NCI-H510A treated with DMSO at 0.1 percent for 48 hours (cell line): ENCODE results near the gene GPX7.

ENCODE experiments used
- DNase-seq: peaks from one replicate; lab custom pipeline; 2025; lab: John Stamatoyannopoulos, UW

The GPX7 gene

DNA sequence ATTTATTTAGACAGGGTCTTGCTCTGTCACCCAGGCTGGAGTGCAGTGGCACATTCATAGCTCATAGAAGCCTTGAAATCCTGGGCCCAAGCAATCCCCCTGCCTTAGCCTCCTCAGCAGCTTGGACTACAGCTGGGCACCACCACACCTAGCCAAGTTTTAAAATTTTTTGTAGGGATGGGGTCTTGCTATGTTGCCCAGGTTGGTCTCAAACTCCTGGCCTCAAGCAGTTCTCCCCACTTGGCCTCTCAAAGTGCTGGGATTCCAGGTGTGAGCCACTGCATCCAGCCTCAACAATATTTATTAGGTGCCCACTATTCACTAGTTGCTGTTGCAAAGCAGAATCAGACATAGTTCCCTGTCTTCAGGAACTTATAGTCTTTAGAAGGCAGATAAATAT, 14.1 kb upstream of the GPX7 start:
- no peak for DNase-seq

DNA sequence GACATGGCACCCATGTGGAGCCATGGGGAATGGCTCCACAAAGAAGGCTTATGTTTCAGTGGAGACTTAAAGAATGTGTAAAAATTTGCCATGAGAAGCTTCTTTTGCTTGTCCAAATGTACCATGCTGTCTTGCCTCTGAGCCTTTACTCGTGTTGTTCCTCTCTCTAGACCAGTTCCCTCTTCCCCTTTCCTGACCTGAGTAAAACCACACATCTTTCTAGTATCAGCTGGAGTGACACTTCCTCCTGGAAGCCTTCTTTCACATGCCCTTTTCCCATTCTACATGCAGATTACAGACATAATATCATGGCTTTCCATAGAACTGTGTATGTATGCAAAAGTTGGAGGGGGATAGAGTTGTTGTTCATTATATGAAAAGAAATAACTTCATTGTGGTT, 13.6 kb upstream of the GPX7 start:
- no peak for DNase-seq

DNA sequence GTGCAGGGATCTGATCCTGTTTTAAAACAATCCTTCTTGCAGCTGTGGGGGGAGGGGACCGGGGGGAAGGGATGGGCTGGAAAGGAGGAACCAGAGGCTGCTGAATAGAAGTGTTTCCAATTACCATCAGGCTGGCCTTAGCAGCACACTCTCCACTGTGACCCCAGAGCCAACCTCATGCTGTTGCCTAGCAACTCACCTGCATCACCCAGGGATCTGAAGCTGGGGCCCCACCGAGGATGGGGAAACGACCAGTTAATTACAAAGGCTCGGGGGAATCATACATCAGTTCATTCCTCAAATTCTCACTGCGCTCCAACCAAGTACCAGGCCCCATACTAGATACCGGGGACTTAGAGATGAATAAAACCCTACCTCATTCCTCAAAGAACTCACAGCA, 11.9 kb upstream of the GPX7 start:
- DNase-seq: no peak

DNA sequence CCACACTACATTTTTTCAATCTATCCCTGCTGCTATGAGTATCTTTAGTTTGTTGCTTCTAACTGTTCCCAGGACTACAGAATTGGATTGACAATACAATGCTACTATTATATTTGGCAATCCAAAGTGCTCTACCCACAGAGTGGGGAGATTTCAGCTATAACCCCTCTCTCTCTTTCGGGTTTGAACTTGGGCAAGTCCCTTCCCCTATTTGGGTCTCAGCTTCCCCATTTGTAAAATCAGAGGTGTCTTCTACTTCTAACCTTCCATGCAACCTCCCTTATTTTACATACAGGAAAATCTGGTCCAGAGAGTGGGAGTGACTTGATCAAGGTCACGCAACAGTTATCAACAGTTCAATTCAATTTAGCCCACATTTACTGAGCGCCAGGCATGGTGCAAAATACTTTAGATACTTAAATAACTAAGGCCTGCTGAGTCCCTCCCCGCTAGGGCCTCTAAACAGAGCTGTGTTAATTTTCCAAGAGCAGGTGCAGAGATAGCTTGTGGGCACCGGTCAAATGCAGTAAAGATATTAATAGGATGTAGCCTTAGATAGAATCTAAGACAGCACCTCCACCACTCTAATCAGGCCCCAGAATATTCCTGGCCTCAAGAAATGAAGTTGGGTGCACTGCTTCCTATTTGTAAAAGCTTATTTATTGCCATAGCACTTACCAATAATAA, 9.4 kb upstream of the GPX7 start:
- no peak for DNase-seq

DNA sequence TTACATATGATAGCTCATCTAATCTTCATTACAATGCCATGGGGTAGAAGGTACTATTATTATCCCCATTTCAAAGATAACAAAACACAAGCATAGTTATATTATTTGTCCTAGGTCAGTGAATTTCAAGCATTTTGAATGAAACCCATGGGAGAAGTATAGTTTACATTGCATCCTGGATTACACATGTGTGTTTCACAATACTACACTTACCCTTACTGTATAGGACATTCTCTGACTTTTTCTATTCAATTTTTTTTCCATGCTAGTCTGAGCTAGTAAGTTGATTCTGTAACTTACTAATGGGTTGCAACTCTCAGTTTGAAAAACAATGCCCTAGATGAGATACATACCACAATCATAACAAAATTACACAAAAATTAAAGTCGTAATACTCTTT, 8.7 kb upstream of the GPX7 start:
- no peak for DNase-seq

DNA sequence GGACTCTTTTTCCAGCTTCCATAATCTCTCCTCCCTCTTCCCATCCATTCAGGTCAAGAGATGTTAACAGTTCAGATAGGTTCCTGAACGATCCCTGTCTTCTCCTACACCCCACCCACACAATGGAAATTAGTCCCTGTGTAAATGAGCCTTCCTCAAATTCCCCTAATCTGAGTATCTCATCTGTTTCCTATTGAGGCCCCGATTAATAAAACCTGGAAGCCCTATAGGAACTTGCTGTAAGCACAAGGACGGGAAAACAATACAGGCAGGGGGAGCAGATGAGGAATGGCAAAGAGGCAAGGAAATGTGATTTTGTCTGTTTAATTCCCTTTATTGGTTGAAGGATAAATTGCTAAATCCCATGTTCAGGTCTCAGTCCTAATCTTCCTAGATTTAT, 7.1 kb upstream of the GPX7 start:
- no peak for DNase-seq

DNA sequence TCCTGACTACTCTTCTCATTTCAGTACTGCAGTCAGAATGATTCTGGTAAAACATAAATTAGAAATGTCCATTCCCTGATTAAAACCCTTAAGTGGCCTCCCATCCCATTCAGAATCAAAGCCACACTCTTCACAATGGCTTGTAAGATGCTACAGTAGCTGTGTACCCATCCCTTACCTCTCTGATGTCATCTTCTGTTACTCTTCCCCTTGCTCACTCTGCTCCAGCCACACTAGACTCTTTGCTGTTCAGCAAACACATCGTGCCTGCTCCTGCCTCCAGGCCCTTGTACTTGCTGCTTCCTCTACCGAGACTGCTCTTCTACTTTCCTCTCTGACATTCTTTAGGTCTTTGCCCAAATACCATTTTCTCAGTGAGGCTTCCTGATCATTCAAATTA, 4.3 kb upstream of the GPX7 start:
- no peak for DNase-seq

DNA sequence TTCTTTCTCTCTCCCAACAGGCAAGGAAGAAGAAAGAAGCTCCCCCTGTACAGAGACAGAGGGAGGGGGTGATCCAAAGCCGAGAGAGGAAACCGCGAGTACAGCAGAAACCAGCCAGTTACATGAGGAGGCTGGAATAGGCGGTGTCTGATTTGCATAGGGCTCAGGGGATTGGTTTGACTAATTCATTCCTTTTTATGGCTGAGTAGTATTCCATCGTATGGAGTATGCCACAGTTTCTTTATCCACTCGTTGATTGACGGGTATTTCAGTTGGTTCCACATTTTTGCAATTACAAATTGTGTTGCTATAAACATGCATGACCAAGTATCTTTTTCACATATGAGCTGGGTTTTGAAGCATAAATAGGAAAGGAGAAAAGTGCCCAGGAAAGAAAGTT, 3.4 kb upstream of the GPX7 start:
- DNase-seq: no peak

DNA sequence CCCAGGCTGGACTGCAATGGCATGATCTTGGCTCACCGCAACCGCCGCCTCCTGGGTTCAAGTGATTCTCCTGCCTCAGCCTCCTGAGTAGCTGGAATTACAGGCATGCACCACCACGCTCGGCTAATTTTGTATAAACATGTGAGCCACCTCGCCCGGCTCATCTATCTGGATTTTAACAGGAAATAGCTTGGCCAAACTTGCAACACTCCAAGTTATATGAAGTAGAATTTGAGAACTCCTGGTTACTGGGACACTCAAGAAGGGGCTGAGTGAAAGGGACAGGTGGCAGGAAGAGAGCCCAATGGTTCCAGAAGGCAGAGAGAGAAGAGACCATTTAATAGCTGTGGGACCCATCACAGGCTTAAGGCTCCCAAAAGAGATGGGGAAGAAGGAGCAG, 2.9 kb upstream of the GPX7 start:
- DNase-seq: no peak

DNA sequence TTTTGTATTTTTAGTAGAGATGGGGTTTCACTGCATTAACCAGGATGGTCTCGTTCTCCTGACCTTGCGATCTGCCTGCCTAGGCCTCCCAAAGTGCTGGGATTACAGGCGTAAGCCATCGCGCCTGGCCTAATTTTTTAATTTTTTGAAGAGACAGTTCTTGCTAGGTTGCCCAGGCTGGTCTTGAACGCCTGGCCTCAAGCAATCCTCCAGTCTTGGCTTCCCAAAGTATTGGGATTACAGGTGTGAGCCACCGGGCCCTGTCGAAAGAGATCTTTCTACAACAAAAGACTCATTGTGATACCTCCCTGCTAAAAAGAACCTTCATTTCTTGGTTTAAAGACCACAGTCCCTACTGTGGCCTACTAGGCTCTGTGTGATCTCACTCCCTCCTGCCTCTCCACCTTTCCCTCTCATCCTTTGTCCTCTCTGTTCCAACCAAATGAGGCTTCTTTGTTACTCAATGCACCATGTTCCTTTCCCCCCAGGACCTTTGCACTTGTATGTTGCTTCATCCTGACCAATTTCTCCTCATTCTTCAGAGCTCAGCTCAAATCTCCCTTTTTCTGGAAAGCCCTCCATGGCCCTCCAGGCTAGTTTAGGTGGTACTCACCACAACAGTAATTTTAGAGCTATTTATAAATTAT, 1.5 kb upstream of the GPX7 start:
- no peak for DNase-seq

DNA sequence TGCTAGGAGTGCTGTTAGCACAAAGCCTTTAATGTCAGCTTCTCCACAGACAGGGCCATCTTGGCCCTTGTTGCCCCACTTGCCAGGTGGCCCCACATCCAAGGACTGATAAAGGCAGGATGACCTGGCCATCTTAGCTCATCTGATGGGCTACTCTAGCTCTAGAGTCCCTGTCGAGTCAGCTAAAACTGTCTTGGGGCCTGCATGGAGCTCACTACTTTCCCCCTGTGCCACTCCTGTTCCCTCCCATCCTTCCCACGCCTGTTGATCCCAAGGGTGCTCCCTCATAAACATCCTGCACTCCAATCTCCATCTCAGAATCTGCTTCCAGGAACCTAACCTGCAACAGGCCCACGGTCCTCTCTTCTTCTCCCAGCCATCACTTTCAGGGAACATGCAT, 652 bp upstream of the GPX7 start:
- DNase-seq: no peak

DNA sequence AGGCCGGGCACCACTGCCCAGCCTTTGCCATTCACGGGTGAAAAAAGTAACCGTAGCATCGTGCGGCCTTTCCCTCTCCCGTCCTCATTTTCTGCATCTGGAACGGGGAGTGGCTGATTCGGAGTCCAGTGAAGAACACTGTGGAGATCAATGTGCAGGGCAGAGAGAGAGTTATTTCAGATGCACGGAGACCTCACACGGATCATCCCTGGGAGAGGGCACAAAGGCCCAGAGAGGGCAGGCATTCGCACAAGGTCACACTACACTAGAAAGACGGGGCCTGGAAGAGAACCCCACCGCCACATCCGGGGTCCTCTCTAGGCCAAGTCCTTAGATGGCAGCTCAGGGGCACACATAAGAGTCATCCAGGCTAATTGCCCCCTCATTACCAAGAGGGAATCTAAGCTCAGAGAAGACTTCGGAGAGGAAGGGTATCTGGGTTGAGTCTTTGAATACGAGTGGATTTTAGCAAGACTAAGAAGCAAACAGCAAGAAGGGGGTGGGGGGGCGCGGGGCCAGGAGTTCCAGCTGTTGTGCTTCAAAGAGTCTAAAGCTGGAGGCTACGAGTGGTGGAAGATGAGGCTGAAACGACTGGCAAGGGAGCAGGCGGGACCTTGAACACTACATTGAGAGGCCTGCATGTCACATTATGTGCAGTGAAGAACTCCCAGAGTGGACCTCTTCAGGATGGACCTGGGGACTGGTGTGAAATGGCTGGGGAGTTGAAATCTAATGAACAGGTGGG, 857 bp downstream of the GPX7 start:
- DNase-seq: peak; percentile 32

DNA sequence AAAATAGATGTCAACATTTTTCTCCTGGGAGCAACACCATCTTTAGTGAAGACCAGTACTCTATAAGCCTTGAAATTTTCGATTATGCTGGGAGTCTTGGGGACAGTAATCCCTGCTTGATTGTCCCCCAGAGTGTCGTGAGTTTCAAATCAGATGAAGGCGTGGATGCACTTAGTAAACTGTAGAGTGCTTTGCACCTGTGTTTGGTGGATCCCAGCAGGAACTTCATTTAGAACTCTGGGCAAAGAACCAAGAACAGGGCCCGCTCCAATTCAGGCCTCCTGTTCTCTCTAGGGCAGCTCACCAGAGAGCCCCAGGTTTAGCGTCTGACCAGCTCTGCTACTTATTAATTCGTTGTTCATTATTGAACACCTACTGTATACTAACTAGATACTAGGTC, 1.5 kb downstream of the GPX7 start:
- no peak for DNase-seq

DNA sequence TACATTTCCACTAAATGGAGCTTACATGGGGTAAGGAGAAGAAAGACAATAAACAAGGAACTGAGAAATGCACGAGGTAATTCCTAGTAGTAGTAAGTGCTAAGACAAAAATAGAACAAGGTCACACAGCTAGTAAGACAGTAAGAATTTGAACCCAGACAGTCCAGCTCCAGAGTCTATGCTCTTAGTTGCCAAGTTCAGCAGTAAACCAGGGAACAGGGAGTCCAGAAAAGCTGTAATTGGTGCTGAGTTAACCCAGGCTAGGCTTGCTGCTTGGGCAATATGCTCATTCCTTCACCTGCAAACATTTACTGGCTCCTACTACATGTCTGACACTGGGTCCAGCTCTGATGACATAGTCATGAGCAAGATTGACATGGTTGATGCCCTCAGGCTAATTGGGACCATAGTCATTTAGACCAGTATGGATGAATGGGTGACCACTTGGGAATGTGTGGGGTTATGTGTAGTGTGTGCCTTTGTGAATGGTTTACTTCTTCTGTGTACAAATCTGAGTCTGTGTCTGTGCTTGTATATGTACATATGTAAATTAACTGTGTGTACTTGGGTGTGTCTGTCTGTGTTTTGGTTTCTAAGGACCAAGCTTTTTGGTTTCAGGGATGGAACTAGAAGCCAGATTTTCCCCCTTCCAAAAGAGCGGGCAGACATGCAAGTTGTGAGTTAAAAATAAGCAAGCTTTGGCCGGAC, 2.0 kb downstream of the GPX7 start:
- DNase-seq: no peak

DNA sequence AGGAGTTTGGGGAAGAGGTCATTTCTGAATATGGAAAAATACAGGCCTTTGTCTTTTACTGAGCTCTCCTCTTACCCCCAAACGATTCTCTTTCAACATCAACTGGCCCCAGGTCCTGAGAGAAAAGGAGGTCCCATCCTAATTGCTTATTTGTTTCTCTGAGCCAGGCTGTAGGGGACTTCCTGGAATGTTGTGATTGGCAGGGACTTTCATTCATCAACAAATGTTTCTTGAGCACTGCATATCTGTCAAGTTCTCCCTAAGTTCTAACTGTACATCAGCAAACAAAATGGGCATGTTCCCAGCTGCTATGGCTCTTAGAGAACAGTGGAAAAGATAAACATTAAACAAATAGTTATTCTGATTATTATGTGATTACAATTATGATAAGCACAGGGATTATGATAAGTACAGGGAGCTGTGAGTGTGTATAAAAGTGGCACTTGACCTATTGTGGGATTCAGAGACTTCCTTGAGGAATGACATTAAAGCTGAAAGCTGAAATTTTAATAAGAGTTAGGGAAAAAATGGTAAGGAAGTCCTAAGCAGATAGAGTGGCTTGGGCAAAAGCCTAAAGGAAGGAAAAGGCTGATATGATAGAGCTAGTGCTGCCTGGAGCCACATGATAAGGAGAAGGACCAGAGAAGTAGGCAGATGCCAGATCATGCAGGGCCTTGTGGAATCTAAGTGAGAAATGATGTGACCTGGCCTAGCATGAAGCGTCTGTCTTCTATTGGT, 11.6 kb downstream of the GPX7 start:
- no peak for DNase-seq

DNA sequence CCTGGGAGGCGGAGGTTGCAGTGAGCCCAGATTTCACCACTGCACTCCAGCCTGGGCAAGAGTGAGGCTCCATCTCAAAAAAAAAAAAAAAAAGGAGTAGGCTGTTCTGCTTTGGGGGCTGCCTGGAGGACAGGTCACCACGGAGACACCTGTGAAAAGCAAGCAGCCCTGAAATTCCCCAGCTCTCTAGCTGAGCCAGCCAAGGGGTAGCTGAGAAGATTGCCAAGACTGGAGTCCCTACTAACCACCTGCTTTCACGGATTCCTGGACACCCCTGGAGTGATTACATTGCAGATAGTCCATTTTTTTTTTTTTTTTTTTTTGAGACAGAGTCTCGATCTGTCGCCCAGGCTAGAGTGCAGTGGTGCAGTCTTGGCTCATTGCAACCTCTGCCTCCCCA, 12.5 kb downstream of the GPX7 start:
- DNase-seq: no peak

DNA sequence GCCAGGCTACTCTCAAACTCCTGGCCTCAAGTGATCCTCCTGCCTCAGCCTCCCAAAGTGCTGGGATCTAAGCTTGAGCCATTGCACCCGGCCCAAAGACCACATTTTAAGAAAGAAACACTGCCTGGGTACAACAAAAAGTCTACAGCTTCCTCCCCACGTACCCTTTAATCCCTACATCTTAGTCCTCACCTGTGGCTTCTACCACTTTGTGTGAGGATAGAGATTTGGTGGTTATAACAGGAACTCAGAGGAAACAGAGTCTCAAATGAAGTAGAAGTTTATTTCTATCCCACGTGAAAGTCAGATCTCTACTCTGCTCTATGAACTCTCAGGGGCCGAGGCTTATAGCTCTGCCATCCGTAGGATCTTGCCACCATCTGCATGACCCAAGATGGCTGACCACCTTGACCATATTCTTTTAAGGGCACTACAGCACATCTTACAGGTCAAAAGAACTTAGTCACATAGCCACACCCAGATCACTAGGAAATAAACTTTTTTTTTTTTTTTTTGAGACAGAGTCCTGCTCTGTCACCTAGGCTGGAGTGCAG, 13.4 kb downstream of the GPX7 start:
- no peak for DNase-seq

DNA sequence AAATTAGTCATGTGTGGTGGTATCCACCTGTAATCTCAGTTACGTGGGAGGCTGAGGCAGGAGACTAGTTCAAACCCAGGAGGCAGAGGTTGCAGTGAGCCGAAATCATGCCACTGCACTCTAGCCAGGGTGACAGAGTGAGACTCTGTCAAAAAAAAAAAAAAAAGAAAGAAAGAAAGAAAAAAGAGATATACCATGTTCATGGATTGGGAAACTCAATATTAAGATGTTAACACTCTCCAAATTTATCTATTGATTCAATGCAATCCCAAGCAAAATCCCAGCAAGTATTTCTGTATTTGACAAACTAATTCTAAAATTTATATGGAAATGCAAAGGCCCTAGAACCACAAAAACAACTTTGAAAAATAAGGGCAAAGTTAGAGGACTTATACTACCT, 19.8 kb downstream of the GPX7 start:
- no peak for DNase-seq

DNA sequence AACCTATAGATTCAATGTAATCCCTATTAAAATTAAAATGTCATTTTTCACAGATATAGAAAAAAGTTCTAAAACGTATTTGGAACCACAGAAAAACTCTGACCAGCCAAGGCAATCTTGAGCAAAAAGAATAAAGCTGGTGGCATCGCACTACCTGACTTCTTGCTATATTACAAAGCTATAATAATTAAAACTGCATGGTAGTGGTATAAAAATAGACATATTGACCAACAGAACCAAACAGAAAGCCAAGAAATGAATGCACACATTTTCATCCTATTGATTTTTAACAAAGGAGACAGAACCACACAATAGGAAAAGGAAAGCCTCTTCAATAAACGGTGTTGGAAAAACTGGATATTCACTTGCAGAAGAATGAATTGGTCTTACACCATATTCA, 21.6 kb downstream of the GPX7 start:
- DNase-seq: no peak

DNA sequence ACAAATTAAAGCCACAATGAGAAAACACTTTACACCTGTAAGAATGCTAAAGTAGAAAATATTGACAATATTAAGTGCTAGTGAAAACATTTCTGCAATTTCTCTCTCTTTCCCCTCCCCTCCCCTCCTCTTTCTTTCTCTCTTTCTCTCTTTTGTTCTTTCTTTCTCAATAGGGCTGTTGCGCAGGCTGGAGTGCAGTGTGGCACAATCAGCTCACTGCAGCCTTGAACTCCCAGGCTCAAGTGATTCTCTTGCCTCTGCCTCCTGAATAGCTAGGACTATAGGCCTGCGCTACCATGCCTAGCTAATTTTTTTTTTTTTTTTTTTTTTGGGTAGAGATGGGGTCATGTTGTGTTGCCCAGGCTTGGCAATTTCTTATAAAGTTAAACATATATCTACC, 24.9 kb downstream of the GPX7 start:
- DNase-seq: no peak

DNA sequence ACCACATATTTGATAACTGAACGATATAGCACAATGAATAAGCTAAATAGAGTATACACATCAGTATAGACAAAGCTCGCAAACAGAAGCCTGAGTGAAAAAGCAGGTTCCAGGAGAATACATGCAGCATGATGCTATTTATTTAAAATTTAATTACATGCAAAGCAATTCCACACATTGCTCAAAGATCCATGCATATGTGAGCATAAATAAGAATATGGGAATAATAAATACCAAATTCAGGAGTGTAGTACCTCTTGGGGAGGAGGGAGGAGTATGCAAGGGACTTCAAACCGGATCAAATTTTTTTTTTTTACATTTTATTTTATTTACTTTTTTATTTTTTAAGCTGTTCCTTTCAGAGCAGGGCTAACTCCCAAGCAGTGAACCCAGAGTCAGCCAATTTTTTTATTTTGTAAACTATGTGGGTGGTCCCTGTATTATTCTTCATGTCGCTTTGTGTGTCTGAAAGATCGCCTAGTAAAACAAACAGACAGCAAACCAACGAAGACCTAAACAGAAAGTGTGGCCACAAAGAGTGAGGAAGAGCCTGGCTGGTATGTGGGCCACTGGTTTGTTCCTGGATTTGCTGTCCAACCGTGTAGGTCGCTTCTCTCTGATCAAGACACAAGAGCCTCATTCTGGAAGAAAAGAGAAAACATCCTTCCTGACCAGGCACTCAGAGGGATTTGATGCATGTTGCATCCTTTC, 26.6 kb downstream of the GPX7 start:
- DNase-seq: peak; percentile 7
